Adrenal gland (tissue), 5 donors: ENCODE measurements around the gene UMOD.

Source experiments
- POLR2A ChIP-seq, 2 donors: fragments of 450-650 bp; IDR thresholded peaks; one replicate each; pipeline ENCODE4 v1.6.1; 2017; ENCODE audit warnings: antibody characterized with exemption in 2 of 2, mild to moderate bottlenecking in 2 of 2, moderate library complexity in 1 of 2
- TF ChIP-seq, protein P1 (sequence below), 6 experiments: fragments of 450-650 bp in 4 of 6; fragments of 200-600 bp in 2 of 6; sonication (generic) in 1 of 6; IDR thresholded peaks; 1 replicate in 5 of 6; 2 replicates in 1 of 6; pipeline versions ENCODE4 v1.5.1 to v1.8.0; 2016 to 2021; ENCODE audit warnings: antibody characterized with exemption in 6 of 6, mild to moderate bottlenecking in 2 of 6, moderate library complexity in 1 of 6
- donor health status: DM: no; HTN: no; CAD: no.

GRCh38 chr16:20291208-20292206 lies 61.0 kb downstream of the UMOD start:
- TF ChIP-seq, protein P1, sequence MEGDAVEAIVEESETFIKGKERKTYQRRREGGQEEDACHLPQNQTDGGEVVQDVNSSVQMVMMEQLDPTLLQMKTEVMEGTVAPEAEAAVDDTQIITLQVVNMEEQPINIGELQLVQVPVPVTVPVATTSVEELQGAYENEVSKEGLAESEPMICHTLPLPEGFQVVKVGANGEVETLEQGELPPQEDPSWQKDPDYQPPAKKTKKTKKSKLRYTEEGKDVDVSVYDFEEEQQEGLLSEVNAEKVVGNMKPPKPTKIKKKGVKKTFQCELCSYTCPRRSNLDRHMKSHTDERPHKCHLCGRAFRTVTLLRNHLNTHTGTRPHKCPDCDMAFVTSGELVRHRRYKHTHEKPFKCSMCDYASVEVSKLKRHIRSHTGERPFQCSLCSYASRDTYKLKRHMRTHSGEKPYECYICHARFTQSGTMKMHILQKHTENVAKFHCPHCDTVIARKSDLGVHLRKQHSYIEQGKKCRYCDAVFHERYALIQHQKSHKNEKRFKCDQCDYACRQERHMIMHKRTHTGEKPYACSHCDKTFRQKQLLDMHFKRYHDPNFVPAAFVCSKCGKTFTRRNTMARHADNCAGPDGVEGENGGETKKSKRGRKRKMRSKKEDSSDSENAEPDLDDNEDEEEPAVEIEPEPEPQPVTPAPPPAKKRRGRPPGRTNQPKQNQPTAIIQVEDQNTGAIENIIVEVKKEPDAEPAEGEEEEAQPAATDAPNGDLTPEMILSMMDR (IDR thresholded peaks at IDR 0.05) = no peak
- TF ChIP-seq POLR2A (IDR thresholded peaks at IDR 0.05) = no peak
